HG02571 (cell line): ENCODE measurements around the gene IP6K2.
A peak's percentile ranks its signal among the peaks of the same experiment; 100 is the strongest.

Experiments
- ATAC-seq: cut with Tn5 transposase; IDR thresholded peaks from one replicate; pipeline ENCODE4 v1.9.1; 2021; ENCODE audit warnings: mild to moderate bottlenecking, moderate library complexity; ENCODE audit not compliant: unreplicated experiment

The IP6K2 gene

DNA sequence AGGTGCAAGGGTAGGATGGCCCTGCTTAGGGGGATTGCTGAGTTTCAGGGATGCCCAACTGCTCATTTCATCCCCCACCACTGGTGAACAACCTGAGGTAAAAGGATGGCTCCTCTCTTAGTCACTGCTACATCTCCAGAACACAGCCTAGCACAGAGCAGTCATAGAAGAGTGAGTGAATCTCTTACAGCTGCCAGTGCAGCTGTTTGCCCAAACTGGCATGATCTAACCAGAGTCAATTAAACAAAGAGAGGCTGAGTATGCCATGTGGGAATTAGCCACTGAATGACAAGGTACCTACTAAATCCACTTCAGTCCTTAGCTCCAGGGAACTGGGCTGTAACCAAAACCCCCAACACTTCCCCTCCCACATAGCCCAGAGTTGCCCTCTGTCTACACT, 24.5 kb downstream of the IP6K2 start:
- ATAC-seq: no peak

DNA sequence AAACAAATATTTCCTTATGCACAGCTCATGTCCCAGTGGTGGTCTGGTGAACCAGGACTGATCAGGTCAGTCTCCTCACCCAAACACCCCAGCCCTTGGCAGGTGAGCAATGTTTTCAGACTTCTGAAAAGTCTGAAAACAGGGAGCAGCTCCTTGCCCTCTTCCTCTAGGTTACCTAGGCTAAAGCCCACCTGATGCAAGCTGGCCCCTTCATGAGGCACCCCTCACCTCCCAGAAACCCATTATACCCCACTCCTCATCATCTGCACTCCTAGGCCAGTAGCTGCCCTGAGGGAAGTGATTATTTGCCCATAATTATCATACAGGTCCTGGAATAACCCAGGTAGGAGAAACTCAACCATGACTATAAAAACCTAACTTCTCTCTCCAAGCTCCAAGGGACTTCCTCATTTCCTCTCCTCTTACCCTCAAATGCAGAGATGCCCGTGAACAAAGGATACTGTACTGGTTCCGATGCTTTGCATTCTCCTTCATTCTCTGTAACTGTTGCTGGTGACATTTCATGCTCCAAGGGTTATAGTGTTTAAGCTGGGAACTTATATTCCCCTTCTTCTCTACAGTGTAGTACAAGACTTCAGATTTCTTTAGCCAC, 26.1 kb downstream of the IP6K2 start:
- ATAC-seq: no peak

DNA sequence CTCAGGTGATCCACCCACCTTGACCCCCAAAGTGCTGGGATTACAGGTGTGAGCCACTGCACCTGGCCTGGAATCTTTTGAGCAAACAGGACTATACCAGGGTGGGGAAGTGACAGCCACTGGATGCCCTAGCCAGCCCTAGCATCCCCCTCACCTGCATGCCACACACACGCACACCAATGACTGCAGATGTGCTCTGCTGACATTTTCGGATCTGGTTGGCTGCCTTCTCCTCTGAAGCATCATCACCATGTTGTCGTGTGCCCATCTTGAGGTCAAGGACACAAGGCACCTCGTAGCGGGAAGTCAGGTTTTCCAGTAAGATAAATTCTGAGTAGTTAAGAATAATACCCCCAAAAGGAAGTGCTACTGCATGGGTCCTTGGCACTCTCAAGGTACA, 27.6 kb downstream of the IP6K2 start:
- ATAC-seq: no peak

DNA sequence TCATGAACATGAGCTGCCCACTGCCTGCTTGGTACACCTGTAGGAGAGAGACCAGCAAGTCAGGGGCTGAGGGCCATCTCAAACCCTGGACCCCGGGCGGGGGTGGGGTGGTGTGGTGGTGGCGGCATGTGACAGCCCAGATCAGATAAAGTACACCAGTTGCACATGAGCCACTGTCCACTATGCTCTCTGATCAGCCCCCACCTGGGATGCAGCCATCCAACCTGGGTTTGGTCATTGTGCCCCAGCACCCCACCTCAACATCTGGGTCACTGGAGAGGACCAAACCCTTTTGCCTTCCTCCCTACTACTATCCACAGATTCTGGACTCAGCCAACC, 28.3 kb downstream of the IP6K2 start:
- ATAC-seq: no peak

DNA sequence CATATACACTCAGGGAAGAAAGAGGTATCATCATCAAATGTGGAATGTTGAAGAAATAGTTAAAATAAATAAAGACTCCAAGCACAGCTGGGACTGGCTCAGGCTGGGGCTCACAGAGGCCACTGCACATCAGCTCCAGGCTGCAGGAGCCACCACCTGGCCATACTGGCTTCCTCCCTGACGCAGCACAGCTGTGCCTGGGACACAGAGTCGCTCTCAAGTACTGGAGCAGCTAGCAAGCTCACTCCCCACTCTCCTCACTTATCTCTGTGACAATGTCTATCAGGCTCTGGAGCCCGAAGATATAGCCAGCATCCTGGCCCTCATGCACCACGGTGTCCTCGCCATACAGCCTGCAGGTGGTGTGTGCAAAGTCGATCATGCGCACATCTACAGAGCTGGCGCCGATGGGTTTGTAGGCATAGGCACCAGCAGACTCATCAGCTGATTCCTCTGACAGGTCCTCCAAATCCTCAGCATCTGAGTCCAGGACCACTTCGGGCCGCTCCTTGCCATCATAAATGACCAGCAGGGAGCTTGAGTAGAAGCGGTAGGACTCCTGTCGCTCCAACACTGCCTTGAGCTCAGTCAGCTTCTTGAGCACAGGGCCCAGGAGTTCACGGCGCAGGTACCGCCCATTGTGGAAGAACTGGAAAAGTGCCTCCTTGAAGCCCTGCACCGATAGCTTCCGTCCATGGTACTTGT, 28.8 kb downstream of the IP6K2 start:
- ATAC-seq: no peak

DNA sequence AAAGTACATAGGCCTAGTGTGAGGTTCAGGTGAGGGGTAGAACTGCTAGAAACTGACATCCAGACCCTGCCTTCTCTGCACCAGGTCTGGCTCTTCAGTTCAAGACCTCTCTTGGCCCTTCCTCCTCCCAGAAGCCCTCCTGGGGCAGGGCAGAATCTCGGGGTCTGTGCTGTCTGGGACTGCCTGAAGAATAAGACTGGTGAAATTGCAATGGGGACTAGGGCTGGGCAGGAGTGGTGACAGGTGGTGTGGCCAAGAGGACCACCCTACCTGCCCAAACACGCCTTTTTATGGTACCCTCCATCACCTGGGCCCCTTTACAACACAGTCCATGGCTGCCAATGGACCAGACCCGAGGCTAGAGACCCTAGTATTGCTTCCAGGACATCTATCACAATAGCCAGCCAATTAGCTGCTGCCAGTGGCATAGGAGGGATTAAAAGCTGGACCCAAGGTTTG, 29.8 kb downstream of the IP6K2 start:
- no peak for ATAC-seq

DNA sequence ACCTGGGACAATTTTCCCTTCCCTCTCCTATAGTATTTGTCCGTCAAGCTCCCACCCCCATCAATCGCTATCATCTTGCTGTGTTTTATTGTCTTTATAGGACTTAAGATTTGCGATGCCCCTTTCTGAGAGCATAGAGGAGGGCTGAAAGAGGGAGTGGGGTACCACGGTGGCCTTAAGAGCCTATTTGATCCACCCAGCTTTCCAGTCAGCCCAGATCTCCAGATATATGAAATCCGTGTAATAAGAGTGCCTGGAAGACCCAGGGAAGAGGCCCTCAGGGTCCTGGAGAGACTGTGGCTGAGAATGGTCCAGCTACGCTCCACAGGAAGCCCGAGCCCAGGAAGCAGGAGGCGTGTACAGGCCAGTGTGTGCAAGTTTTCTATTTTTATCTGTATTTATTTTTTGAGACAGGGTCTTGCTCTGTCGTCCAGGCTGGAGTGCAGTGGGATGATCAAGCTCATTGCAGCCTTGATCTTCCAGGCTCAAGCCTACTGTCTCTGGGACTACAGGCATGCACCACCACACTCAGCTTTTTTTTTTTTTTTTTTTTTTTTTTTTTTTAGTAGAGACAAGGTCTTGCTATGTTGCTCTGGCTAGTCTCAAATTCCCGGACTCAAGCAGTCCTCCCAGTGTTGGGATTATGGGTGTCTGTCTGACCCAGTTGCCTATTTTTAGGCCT, 30.3 kb downstream of the IP6K2 start:
- no peak for ATAC-seq

DNA sequence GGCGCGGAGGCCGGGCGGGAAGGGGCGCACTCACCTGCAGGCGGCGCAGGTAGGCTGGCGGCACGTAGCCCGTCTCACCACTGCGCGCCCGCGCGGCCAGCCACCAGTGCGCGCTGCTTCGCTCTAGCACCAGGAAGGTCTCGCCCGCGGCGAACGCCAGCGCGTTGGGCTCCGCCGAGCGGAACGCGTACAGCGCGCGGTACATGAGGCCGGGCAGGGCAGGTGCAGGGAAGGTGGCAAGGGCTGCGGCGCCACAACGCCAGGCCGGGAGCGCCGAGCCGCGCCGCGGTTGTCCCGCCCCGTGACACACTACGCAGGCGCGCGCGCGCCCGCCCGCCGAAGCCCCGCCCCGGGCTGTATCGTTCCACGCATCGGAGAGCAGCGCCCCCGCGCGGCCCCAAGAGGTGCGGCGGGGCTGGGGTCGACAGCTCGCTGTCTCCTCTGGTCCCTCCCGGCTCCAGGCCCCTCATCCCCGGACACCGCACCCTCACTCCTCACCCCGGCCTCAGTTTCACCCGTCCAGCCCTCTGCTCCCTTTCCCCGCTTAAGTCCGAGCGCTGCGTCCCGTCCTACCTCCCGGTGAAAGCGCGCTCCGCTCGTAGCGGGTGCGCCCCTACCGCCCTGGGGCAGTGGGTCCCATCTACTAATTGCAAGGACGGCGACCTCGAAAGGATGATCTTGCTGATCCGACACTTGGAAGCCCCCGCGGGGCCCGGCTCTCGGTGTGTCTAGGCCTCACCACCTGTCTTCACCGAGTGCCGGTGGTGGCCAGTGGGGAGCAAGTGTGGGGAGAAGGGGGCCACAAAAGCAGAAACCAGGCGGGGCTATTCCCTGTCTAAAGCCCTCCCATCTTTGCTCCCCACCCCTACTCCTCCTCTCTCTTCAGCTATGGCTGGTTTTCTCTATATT, 31.2 kb downstream of the IP6K2 start, which contains the start of gene NCKIPSD:
Gene NCKIPSD (minus strand): TSS at position 313 of the 909 bp plus-strand sequence. CDS start 108 bp downstream, at position 205.
- peak; percentile 77 for ATAC-seq

DNA sequence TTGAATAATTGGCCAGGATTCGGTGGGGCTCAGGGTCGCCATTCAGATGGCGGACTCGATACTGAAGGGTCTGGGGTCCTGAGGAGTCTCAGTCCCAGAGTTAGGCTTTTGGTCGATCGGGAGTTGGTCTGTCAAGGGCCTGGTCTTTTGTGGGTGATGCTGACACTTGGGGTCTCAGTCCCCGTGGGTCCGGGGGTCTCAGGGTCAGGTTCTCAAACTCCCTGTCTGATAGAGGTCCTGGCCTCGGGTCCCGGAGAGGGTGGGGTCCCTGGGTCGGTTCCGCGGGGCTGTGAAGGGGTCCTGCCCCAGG, 31.8 kb downstream of the IP6K2 start:
- ATAC-seq: no peak

DNA sequence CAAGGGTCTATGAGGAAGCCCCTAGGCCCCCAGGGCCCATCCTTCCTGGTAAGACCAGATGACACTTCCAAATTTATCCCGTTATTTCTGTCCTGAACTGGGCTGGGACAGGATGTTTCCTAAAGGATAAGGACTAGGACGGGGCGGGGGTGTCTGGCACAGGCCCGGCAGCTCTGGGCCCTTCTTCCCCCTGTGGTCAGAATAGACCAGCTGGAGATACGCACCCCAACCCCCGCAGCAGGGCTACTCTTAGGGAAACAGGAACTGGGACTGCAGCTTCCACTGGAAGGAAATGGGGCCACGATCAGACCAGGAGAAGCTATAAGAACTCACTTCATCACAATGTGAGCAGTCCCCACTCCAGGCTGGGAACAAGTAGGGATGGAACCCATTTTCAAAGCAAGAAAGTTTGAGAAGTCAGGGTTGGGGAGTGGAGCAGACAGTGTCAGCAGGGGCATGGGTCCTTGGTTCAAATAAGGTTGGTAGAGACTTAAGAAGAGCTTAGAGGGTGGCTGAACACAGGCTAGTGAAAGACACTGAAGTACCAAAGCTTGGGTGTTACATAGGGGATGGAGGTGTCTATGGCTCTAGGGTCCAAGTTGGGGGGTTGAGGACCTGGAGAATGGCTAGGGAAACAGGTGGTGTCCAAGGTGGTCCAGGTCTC, 32.4 kb downstream of the IP6K2 start:
- ATAC-seq: no peak

DNA sequence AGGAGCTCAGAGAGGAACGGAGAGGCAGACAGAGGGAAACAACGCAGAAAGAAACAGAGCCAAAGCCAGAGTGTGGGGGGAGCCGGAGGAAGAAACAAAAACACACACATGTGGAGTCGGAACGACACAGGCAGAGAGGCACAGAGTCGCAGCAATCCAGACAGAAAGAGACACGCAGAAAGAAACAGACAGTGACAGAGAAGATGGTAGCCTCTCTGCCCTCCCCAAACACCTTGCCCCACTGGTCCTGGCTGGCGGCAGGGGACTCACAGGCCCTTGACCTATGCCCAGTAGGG, 33.0 kb downstream of the IP6K2 start:
- ATAC-seq: no peak

DNA sequence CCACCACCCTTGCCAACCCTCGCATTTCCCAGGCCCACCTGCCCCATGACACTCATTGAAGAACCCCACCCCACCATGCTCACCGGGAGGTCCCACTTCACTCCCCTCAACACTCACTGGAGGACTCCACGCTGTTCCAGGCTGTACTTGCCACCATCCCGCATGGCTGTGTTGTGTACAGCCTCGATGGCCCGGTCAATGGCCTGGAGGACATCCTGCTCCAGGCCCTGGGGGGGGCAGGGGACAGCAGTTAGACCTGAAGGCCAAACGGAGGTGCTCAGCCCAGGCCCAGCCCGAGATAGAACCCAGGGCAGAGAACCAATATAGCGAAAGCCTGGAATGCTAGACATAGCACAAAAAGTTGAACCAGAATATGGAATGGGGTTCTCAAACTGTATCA, 34.2 kb downstream of the IP6K2 start:
- ATAC-seq: no peak

DNA sequence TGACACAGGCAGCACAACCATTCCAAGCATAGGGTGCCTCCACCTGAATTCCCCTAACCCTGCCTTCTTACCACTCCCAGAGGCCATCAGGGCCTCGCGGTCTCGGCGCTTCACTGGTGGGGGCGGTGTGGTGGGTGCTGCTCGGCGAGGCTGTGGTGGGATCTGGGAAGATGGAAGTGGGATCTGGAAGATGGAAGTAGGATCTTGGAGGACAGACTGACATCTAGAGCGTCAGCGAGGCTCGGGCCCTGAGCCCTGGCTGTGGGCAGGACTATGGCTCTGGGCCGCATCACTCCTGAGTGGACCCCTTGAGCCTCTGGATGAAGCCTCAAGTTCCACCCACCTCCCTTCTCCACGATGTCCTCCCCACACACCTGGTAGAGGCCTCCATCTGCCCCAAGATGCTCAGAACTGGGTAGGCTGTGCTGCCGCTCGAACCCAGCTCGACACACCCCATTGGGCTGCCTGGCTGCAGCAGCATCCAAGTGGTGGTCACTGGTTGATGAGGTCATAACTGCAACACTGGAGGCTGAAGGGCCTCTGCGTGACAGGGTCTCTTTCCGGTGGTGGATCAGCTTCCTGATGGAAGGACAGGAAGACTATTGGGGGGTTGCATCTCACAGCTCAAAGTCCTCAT, 34.9 kb downstream of the IP6K2 start:
- ATAC-seq: no peak

DNA sequence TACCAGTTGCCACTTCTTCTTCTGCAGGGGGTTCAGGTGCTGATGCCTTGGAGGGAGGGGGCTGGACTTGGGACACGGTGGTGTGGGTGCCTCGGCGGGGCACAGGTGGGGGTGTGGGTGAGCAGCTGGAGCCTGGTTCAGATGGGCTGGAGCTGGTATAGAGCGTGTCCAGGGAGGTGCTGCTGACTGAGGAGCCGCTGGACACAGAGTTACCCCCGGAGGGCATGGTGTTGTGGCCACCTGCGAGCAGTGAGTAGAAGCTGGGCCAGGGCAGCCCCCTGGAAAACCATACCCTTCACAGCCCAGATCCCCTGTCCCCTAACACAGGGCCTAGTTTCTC, 35.5 kb downstream of the IP6K2 start:
- no peak for ATAC-seq

DNA sequence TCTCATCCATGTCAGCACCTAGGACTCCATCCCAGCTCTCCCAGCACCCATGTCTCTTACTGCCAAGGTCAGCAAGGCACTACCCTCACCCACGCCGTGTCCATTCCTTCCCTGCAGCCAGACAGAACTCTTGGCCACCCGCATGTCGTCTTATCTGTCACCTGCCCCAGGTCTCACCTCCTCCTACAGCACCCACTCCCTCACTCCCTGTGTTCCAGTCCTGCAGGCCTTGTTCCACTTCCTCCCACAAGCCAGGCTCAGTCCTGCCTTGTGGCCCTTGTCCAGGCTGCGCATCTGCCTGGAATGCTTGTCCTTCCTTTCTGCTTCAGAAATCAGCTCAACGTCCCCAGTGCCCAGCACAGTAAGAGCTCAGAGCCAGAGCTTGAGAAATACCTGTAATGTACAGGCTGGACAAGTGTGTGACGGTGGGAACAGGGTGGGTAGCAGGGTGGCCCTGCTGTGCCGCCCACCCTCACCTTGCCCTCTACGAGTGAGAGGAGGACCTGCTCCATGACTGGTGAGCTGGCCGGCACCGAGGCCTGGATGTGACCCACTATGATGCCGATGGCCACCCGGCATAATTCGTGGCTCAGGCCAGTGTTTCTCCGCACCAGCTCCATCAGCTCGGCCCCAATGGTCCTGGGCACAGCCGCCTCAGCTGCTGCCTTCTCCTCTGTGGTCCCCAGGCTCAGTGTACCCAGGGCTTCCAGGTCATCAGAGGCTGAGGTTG, 36.0 kb downstream of the IP6K2 start:
- ATAC-seq: no peak

DNA sequence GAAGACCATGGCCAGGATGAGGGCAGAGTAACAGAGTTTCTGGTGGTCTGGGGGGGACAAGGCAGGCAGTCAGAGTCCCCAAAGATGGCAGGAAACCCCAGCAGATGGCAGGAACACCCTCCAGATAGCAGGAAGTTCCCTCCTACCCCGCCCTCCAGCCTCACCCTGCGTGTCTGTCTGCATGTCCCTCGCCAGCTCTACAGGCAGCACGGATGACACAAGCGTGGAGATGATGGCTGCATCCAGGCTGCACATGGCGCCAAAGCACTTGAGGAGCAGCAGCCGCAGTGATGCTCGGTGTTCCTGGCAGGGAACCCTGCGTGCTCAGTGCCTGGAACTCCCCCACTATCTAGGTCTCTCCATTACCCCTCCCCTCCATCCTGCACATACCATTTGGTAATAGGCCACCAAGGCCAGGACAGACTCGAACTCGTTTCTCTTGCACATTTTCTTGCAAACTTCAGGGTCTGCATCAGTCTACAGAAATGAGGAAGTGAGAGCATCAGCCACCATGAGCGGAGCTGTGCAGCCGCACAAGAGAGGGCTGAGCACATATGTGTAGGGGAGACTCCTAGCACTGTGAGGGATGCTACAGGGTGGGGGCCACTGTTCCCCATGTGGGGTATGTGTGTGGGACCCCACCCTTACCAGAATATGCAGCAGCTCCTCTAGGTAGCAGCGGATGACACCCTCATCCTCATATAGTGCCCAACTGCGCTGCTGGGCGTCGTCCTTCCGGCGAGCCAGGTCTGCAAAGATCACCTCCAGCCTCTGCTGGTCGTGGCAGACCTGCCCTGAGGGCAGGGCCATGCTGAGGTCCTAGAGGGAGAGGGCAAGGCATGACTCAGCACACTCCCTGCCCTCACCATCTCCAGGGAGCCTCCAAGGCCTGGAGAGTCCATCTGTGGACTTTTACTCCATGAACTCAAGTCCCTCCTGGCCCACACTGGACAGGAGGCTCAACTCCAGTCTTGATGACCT, 37.3 kb downstream of the IP6K2 start:
- ATAC-seq: no peak

DNA sequence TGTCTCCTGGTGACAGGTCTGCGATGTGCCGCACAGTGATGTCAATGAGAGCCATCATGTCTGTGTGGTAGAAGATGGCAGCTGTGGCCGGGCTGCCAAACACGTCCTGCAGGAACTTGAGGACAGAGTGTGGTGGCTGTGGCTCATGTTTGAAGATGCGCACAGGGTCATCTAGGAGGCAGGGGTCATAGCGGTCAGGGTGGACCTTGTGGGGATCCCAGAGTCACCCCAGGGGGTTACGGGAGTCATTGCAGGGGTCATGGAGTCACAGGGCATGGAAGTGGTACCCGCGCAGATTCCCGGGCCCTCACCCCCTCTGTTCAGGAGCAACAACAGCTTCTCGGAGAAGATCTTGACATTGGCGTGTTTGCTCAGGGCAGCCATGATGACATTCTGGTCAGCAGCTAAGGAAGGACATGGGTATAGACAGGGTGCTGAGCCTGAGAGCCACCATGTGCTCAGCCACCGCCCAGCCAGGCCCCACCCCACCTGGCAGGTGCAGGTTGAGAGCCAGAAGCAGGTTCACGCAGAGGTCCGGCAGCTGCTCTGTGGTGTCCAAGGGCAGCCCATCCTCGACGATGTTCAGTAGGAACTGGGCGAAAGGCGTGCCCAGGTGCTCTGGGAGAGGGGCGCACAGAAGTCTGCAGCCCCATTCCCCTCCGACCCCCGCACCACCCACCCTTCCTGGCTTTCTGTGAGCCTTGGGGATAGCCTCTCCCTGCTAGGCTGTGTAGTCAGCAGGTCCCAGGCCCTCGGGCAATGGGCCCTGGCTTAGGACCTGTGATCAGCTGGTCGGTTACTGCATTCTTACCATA, 38.2 kb downstream of the IP6K2 start:
- no peak for ATAC-seq

DNA sequence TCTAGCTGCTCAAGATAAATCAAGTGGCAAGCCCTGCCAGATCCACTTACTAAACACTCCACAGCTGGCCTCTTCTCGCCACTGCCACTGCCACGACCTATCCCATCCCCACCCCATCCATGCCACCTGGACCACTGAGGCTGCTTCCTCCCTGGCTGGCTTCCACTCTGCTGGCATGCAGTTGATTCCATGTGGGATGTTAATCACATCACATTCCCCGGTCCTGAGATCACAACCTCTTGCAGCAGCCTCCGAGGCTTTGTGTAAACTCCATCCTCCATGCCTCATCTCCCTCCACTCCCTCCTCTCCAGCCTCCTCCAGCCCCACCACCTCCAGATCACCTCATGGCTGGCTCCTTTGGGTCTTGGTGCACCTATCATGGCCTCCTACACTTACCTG, 39.0 kb downstream of the IP6K2 start:
- ATAC-seq: no peak
